ENCODE data around the gene HK1.

GRCh38 chr10:69437321-69438259 is 159.3 kb downstream of the HK1 start:
- TF ChIP-seq EZH2 (IDR thresholded peaks at IDR 0.05; ENCODE audit: low read depth) (no peak), CTCF (conservative IDR thresholded peaks at IDR 0.05) (no peak)
